HEK293 (cell line): Measurements from ENCODE around the gene SLC24A5.

Source experiments
- CTCF ChIA-PET: fragments of 350-600 bp; formaldehyde crosslinking; extraction: SDS; loops from one replicate; lab custom pipeline; 2021; ENCODE audit warnings: antibody characterized with exemption; lab: Yijun Ruan, JAX
- POLR2A ChIA-PET: fragments of 300-600 bp; formaldehyde crosslinking; extraction: SDS; loops from one replicate; lab custom pipeline; 2020; ENCODE audit warnings: antibody characterized with exemption, inconsistent platforms; lab: Yijun Ruan, JAX
- H3K27ac ChIP-seq: fragments of 200-500 bp; sonication (Bioruptor generic); 2 replicates; pipeline ENCODE4 v1.5.1; 2014; ENCODE audit warnings: low read depth, low read length, control low read depth, inconsistent platforms; ENCODE audit errors: extremely low read depth
- H3K36me3 ChIP-seq, 2 experiments: fragments of 200-500 bp in 1 of 2; sonication (Bioruptor generic) in 1 of 2; 1 replicate in 1 of 2; 2 replicates in 1 of 2; pipeline ENCODE4 v1.5.1; 2014 to 2017; ENCODE audit warnings: inconsistent platforms in 2 of 2, low read length in 2 of 2; ENCODE audit not compliant: control insufficient read depth in 2 of 2, insufficient read depth in 1 of 2
- H3K4me1 ChIP-seq: fragments of 200-500 bp; sonication (Bioruptor generic); 2 replicates; pipeline ENCODE4 v1.5.1; 2014; ENCODE audit warnings: mild to moderate bottlenecking, low read length, inconsistent platforms; ENCODE audit not compliant: control insufficient read depth, insufficient read depth
- H3K4me3 ChIP-seq: 2 replicates; pipeline ENCODE4 v1.5.1; 2011; ENCODE audit warnings: low read depth, mild to moderate bottlenecking, control low read depth, low read length, moderate library complexity
- H3K9me3 ChIP-seq: fragments of 200-500 bp; sonication (Bioruptor generic); 2 replicates; pipeline ENCODE4 v1.5.1; 2014; ENCODE audit warnings: low read depth, low read length, inconsistent platforms; ENCODE audit not compliant: control insufficient read depth, insufficient read depth
- BCL11B ChIP-seq: fragments of 450-650 bp; formaldehyde crosslinking; IDR thresholded peaks from 2 replicates; pipeline ENCODE4 v1.5.1; 2016; ENCODE audit warnings: low read depth, missing biosample characterization, missing genetic modification characterization
- GLI4 ChIP-seq: fragments of 450-650 bp; formaldehyde crosslinking; IDR thresholded peaks from 2 replicates; pipeline ENCODE4 v1.5.1; 2016; ENCODE audit warnings: missing biosample characterization, missing genetic modification characterization
- KLF8 ChIP-seq: fragments of 450-650 bp; formaldehyde crosslinking; IDR thresholded peaks from 2 replicates; pipeline ENCODE4 v1.5.1; 2016; ENCODE audit warnings: missing biosample characterization, missing genetic modification characterization
- ZNF132 ChIP-seq: fragments of 450-650 bp; formaldehyde crosslinking; IDR thresholded peaks from 2 replicates; pipeline ENCODE4 v1.5.1; 2017; ENCODE audit warnings: missing biosample characterization, missing genetic modification characterization, borderline replicate concordance
- ZNF202 ChIP-seq: fragments of 450-650 bp; formaldehyde crosslinking; IDR thresholded peaks from 2 replicates; pipeline ENCODE4 v1.5.1; 2016; ENCODE audit warnings: missing biosample characterization, missing genetic modification characterization, borderline replicate concordance
- ZNF274 ChIP-seq, 2 experiments: fragments of 200-500 bp in 1 of 2; fragments of 450-650 bp in 1 of 2; sonication (Bioruptor generic) in 1 of 2; formaldehyde crosslinking in 1 of 2; IDR thresholded peaks; 2 replicates each; pipeline versions ENCODE4 v1.5.1 to v1.6.1; 2014 to 2016; ENCODE audit warnings: borderline replicate concordance in 1 of 2, inconsistent platforms in 1 of 2, low read length in 1 of 2, missing biosample characterization in 1 of 2, missing genetic modification characterization in 1 of 2
- ZNF302 ChIP-seq: fragments of 450-650 bp; formaldehyde crosslinking; IDR thresholded peaks from 2 replicates; pipeline ENCODE4 v1.5.1; 2016; ENCODE audit warnings: missing biosample characterization, missing genetic modification characterization, low read depth
- ZNF510 ChIP-seq: fragments of 450-650 bp; formaldehyde crosslinking; IDR thresholded peaks from 2 replicates; pipeline ENCODE4 v1.5.1; 2018; ENCODE audit warnings: mild to moderate bottlenecking, missing genetic modification characterization, missing biosample characterization; ENCODE audit not compliant: insufficient replicate concordance
- ZNF600 ChIP-seq: fragments of 450-650 bp; formaldehyde crosslinking; IDR thresholded peaks from 2 replicates; pipeline ENCODE4 v1.5.1; 2016; ENCODE audit warnings: missing biosample characterization, missing genetic modification characterization
- ZNF621 ChIP-seq: fragments of 450-650 bp; formaldehyde crosslinking; IDR thresholded peaks from 2 replicates; pipeline ENCODE4 v1.5.1; 2017; ENCODE audit warnings: missing biosample characterization, missing genetic modification characterization
- ZNF785 ChIP-seq: fragments of 450-650 bp; formaldehyde crosslinking; IDR thresholded peaks from 2 replicates; pipeline ENCODE4 v1.5.1; 2016; ENCODE audit warnings: missing biosample characterization, missing genetic modification characterization
- ZSCAN23 ChIP-seq: fragments of 450-650 bp; formaldehyde crosslinking; IDR thresholded peaks from 2 replicates; pipeline ENCODE4 v1.5.1; 2016; ENCODE audit warnings: missing biosample characterization, missing genetic modification characterization
- TF ChIP-seq, protein P1 (sequence below): fragments of 450-650 bp; formaldehyde crosslinking; optimal IDR thresholded peaks from 2 replicates; pipeline ENCODE3; 2016; ENCODE audit warnings: missing biosample characterization, mild to moderate bottlenecking, missing genetic modification characterization
- TF ChIP-seq, protein P2 (sequence below): fragments of 450-650 bp; formaldehyde crosslinking; IDR thresholded peaks from 2 replicates; pipeline ENCODE4 v1.5.1; 2016; ENCODE audit warnings: missing biosample characterization, missing genetic modification characterization
- TF ChIP-seq, protein P3 (sequence below): fragments of 450-650 bp; formaldehyde crosslinking; IDR thresholded peaks from 2 replicates; pipeline ENCODE4 v1.5.1; 2016; ENCODE audit warnings: missing biosample characterization, missing genetic modification characterization
- TF ChIP-seq, protein P4 (sequence below): fragments of 450-650 bp; formaldehyde crosslinking; IDR thresholded peaks from 2 replicates; pipeline ENCODE4 v1.5.0; 2017; ENCODE audit warnings: missing biosample characterization, missing genetic modification characterization, borderline replicate concordance
- TF ChIP-seq, protein P5 (sequence below): fragments of 450-650 bp; formaldehyde crosslinking; IDR thresholded peaks from 2 replicates; pipeline ENCODE4 v1.5.1; 2017; ENCODE audit warnings: missing biosample characterization, mild to moderate bottlenecking, missing genetic modification characterization, moderate library complexity
- TF ChIP-seq, protein P6 (sequence below): fragments of 450-650 bp; formaldehyde crosslinking; IDR thresholded peaks from 2 replicates; pipeline ENCODE4 v1.5.1; 2017; ENCODE audit warnings: missing biosample characterization, missing genetic modification characterization
- TF ChIP-seq, protein P7 (sequence below): fragments of 450-650 bp; formaldehyde crosslinking; IDR thresholded peaks from 2 replicates; pipeline ENCODE4 v1.5.1; 2016; ENCODE audit warnings: missing biosample characterization, missing genetic modification characterization

Gene SLC24A5

DNA sequence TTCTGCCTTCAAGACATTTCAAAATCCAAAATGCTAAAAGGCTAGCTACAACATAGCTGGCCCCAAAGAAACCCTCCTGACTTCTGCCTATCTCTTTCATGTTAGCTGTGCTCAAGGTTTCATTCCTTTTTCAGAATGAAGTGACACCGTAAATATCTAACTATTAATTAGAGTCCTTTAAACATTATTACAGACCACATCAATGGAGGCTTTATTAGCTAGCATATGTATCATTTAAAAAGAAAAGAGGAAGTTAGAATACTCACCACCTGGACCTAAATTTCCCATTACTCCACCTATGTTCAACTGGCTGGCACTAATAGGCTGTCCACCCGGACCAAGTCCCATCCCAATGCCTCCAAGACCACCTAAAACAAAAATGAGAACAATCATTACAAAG is 32.7 kb downstream of the SLC24A5 start:
- Histone ChIP-seq H3K27ac (no peak overlapping the region), H3K4me1 (no peaks in the 10 kb centered on the region), H3K36me3 (peaks cover 12 to 50% of the 10 kb centered on the region in 2 experiments), H3K4me3 (no peak overlapping the region), H3K9me3 (no peaks in the 10 kb centered on the region)
- TF ChIP-seq, protein P1, sequence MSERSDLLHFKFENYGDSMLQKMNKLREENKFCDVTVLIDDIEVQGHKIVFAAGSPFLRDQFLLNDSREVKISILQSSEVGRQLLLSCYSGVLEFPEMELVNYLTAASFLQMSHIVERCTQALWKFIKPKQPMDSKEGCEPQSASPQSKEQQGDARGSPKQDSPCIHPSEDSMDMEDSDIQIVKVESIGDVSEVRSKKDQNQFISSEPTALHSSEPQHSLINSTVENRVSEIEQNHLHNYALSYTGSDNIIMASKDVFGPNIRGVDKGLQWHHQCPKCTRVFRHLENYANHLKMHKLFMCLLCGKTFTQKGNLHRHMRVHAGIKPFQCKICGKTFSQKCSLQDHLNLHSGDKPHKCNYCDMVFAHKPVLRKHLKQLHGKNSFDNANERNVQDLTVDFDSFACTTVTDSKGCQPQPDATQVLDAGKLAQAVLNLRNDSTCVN: no peak
- TF ChIP-seq KLF8 (tag by site-specific recombination) (no peak), GLI4 (tag by site-specific recombination) (no peak), ZNF302 (tag by site-specific recombination) (no peak), ZNF785 (tag by site-specific recombination) (no peak), ZNF132 (tag by site-specific recombination) (no peak)
- TF ChIP-seq, protein P2, sequence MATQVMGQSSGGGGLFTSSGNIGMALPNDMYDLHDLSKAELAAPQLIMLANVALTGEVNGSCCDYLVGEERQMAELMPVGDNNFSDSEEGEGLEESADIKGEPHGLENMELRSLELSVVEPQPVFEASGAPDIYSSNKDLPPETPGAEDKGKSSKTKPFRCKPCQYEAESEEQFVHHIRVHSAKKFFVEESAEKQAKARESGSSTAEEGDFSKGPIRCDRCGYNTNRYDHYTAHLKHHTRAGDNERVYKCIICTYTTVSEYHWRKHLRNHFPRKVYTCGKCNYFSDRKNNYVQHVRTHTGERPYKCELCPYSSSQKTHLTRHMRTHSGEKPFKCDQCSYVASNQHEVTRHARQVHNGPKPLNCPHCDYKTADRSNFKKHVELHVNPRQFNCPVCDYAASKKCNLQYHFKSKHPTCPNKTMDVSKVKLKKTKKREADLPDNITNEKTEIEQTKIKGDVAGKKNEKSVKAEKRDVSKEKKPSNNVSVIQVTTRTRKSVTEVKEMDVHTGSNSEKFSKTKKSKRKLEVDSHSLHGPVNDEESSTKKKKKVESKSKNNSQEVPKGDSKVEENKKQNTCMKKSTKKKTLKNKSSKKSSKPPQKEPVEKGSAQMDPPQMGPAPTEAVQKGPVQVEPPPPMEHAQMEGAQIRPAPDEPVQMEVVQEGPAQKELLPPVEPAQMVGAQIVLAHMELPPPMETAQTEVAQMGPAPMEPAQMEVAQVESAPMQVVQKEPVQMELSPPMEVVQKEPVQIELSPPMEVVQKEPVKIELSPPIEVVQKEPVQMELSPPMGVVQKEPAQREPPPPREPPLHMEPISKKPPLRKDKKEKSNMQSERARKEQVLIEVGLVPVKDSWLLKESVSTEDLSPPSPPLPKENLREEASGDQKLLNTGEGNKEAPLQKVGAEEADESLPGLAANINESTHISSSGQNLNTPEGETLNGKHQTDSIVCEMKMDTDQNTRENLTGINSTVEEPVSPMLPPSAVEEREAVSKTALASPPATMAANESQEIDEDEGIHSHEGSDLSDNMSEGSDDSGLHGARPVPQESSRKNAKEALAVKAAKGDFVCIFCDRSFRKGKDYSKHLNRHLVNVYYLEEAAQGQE (tag by site-specific recombination): no peak
- TF ChIP-seq, protein P3, sequence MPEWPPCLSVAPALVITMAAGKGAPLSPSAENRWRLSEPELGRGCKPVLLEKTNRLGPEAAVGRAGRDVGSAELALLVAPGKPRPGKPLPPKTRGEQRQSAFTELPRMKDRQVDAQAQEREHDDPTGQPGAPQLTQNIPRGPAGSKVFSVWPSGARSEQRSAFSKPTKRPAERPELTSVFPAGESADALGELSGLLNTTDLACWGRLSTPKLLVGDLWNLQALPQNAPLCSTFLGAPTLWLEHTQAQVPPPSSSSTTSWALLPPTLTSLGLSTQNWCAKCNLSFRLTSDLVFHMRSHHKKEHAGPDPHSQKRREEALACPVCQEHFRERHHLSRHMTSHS (tag by site-specific recombination): no peak
- TF ChIP-seq, protein P4, sequence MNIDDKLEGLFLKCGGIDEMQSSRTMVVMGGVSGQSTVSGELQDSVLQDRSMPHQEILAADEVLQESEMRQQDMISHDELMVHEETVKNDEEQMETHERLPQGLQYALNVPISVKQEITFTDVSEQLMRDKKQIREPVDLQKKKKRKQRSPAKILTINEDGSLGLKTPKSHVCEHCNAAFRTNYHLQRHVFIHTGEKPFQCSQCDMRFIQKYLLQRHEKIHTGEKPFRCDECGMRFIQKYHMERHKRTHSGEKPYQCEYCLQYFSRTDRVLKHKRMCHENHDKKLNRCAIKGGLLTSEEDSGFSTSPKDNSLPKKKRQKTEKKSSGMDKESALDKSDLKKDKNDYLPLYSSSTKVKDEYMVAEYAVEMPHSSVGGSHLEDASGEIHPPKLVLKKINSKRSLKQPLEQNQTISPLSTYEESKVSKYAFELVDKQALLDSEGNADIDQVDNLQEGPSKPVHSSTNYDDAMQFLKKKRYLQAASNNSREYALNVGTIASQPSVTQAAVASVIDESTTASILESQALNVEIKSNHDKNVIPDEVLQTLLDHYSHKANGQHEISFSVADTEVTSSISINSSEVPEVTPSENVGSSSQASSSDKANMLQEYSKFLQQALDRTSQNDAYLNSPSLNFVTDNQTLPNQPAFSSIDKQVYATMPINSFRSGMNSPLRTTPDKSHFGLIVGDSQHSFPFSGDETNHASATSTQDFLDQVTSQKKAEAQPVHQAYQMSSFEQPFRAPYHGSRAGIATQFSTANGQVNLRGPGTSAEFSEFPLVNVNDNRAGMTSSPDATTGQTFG (tag by site-specific recombination): no peak
- ChIA-PET CTCF (no interaction called here), POLR2A (no interaction called here)

DNA sequence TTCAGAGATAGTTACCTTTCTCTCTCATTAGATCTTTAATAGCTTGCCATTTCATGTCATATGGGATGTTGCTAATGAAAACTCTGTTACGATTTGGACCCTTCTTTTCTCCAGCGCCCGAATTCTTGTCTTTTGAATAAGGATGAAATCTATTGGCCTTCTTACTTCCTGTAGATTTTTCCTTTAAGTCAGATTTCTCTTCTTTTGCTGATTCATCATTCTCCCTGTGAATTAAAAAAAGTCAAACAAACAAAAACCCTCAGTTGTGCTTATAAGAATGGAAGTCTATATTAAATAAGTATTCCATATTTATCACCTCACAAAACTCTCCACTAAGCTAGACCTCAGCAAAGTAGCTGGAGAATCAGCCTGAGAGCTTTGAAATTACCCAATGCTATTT is 47.8 kb downstream of the SLC24A5 start:
- POLR2A ChIA-PET: no interaction called here
- no peak overlapping the region for H3K27ac ChIP-seq
- no peak overlapping the region for H3K4me3 ChIP-seq
- peaks cover 5 to 30% of the 10 kb centered on the region in 2 experiments; a peak in 2 of 3 replicates for H3K36me3 ChIP-seq
- no peaks in the 10 kb centered on the region; the same call in 1 of the 2 replicates for H3K9me3 ChIP-seq
- H3K4me1 ChIP-seq: no peaks in the 10 kb centered on the region
- CTCF ChIA-PET: interaction anchor here (0.5 kb wide), 1 partner anchor 230 kb away, joined by 3 read pairs; no protein-coding TSS in a partner anchor
- TF ChIP-seq ZNF600 (tag by site-specific recombination) (no peak), ZNF274 (IDR thresholded peaks at IDR 0.05; ENCODE audit: low read length) (no peak), ZNF274 (tag by site-specific recombination; IDR thresholded peaks at IDR 0.05; ENCODE audit: borderline replicate concordance) (no peak), ZNF510 (tag by site-specific recombination) (no peak), ZSCAN23 (tag by site-specific recombination) (no peak), ZNF202 (tag by site-specific recombination) (no peak), ZNF621 (tag by site-specific recombination) (no peak), BCL11B (no peak)
- TF ChIP-seq, protein P5, sequence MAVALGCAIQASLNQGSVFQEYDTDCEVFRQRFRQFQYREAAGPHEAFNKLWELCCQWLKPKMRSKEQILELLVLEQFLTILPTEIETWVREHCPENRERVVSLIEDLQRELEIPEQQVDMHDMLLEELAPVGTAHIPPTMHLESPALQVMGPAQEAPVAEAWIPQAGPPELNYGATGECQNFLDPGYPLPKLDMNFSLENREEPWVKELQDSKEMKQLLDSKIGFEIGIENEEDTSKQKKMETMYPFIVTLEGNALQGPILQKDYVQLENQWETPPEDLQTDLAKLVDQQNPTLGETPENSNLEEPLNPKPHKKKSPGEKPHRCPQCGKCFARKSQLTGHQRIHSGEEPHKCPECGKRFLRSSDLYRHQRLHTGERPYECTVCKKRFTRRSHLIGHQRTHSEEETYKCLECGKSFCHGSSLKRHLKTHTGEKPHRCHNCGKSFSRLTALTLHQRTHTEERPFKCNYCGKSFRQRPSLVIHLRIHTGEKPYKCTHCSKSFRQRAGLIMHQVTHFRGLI (tag by site-specific recombination): no peak
- TF ChIP-seq, protein P6, sequence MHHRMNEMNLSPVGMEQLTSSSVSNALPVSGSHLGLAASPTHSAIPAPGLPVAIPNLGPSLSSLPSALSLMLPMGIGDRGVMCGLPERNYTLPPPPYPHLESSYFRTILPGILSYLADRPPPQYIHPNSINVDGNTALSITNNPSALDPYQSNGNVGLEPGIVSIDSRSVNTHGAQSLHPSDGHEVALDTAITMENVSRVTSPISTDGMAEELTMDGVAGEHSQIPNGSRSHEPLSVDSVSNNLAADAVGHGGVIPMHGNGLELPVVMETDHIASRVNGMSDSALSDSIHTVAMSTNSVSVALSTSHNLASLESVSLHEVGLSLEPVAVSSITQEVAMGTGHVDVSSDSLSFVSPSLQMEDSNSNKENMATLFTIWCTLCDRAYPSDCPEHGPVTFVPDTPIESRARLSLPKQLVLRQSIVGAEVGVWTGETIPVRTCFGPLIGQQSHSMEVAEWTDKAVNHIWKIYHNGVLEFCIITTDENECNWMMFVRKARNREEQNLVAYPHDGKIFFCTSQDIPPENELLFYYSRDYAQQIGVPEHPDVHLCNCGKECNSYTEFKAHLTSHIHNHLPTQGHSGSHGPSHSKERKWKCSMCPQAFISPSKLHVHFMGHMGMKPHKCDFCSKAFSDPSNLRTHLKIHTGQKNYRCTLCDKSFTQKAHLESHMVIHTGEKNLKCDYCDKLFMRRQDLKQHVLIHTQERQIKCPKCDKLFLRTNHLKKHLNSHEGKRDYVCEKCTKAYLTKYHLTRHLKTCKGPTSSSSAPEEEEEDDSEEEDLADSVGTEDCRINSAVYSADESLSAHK: no peak
- TF ChIP-seq, protein P7, sequence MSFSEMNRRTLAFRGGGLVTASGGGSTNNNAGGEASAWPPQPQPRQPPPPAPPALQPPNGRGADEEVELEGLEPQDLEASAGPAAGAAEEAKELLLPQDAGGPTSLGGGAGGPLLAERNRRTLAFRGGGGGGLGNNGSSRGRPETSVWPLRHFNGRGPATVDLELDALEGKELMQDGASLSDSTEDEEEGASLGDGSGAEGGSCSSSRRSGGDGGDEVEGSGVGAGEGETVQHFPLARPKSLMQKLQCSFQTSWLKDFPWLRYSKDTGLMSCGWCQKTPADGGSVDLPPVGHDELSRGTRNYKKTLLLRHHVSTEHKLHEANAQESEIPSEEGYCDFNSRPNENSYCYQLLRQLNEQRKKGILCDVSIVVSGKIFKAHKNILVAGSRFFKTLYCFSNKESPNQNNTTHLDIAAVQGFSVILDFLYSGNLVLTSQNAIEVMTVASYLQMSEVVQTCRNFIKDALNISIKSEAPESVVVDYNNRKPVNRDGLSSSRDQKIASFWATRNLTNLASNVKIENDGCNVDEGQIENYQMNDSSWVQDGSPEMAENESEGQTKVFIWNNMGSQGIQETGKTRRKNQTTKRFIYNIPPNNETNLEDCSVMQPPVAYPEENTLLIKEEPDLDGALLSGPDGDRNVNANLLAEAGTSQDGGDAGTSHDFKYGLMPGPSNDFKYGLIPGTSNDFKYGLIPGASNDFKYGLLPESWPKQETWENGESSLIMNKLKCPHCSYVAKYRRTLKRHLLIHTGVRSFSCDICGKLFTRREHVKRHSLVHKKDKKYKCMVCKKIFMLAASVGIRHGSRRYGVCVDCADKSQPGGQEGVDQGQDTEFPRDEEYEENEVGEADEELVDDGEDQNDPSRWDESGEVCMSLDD (tag by site-specific recombination): no peak
